Panc1 (cell line): ENCODE data around the gene RALGPS1. TPM values are rescaled to one million over a fixed set of nuclear protein-coding genes. Genes with fewer than 3 reads are reported as not detected.

Source experiments
- ATAC-seq: fragments of 200-7000 bp; cut with Tn5 transposase; 2 replicates; pipeline ENCODE4 v1.9.1; 2020; ENCODE audit warnings: mild to moderate bottlenecking, moderate library complexity
- BruUV-seq: library from RNA; stranded (reverse); fragments of 400-500 nt; replicated peaks from 2 replicates; lab custom pipeline; 2021; lab: Mats Ljungman, UMichigan
- CTCF ChIA-PET: fragments of 300-600 bp; sonication (Branson Sonifier 250); formaldehyde crosslinking; loops from one replicate; lab custom pipeline; 2022; ENCODE audit warnings: antibody characterized with exemption; lab: Charles Lee
- POLR2A ChIA-PET: fragments of 300-600 bp; sonication (Branson Sonifier 250); formaldehyde crosslinking; loops from one replicate; lab custom pipeline; 2022; ENCODE audit warnings: antibody characterized with exemption; lab: Charles Lee
- DNase-seq: peaks from one replicate; pipeline ENCODE4 v3.0.0-alpha.2; 2010; ENCODE audit warnings: low read depth, low spot score
- H3K27ac ChIP-seq: 2 replicates; pipeline ENCODE4 v1.5.1; 2011; ENCODE audit warnings: mild to moderate bottlenecking, low read length, inconsistent platforms
- H3K27me3 ChIP-seq: fragments of 200-500 bp; sonication (Bioruptor generic); 2 replicates; pipeline ENCODE4 v1.6.0; 2014; ENCODE audit warnings: low read length, inconsistent platforms; ENCODE audit not compliant: control insufficient read depth, insufficient read depth
- H3K36me3 ChIP-seq: fragments of 200-500 bp; sonication (Bioruptor generic); 2 replicates; pipeline ENCODE4 v1.5.1; 2014; ENCODE audit warnings: inconsistent platforms, mild to moderate bottlenecking, low read length, moderate library complexity; ENCODE audit not compliant: control insufficient read depth, insufficient read depth
- H3K4me1 ChIP-seq: 2 replicates; pipeline ENCODE4 v1.5.1; 2011; ENCODE audit warnings: inconsistent platforms, mild to moderate bottlenecking, low read length, moderate library complexity; ENCODE audit not compliant: control insufficient read depth, insufficient read depth
- H3K4me3 ChIP-seq, 2 experiments: 2 replicates each; pipeline ENCODE4 v1.5.1; 2011 to 2012; ENCODE audit warnings: low read depth in 2 of 2, low read length in 2 of 2, mild to moderate bottlenecking in 2 of 2, inconsistent platforms in 1 of 2, moderate library complexity in 1 of 2
- H3K9me3 ChIP-seq: fragments of 200-500 bp; sonication (Bioruptor generic); 2 replicates; pipeline ENCODE4 v1.5.1; 2014; ENCODE audit warnings: low read depth, mild to moderate bottlenecking, inconsistent platforms, low read length, moderate library complexity; ENCODE audit not compliant: control insufficient read depth, insufficient read depth
- CTCF ChIP-seq: fragments of 450-650 bp; IDR thresholded peaks from 2 replicates; pipeline ENCODE4 v1.5.1; 2017; ENCODE audit warnings: mild to moderate bottlenecking
- POLR2AphosphoS5 ChIP-seq: IDR thresholded peaks from 2 replicates; pipeline ENCODE4 v1.6.1; 2012; ENCODE audit warnings: mild to moderate bottlenecking, low read depth, low read length, moderate library complexity
- REST ChIP-seq, 2 experiments: IDR thresholded peaks; 2 replicates each; pipeline ENCODE4 v1.6.1; 2011 to 2012; ENCODE audit warnings: low read depth in 2 of 2, control low read depth in 1 of 2, low read length in 1 of 2, mild to moderate bottlenecking in 1 of 2, moderate library complexity in 1 of 2; ENCODE audit not compliant: insufficient read depth in 1 of 2
- SIN3A ChIP-seq: IDR thresholded peaks from 2 replicates; pipeline ENCODE4 v1.6.1; 2012; ENCODE audit warnings: low read depth, mild to moderate bottlenecking, low read length, moderate library complexity, borderline replicate concordance; ENCODE audit not compliant: insufficient read depth
- TCF7L2 ChIP-seq: IDR thresholded peaks from 2 replicates; pipeline ENCODE4 v1.6.1; 2011; ENCODE audit warnings: mild to moderate bottlenecking, low read depth, low read length, inconsistent platforms
- in situ Hi-C: cut with HindIII; loops from 2 replicates; pipeline ENCODE4 v1.10.0; 2016; ENCODE audit warnings: low sequenced_read_pairs, low pct_unique_long_range_greater_than_20kb
- intact Hi-C: fragments of 100-400 bp; cut with micrococcal nuclease; formaldehyde crosslinking; loops from one replicate; pipeline ENCODE4 v1.10.0; 2022; ENCODE audit not compliant: unreplicated experiment
- total RNA-seq: library from RNA; stranded (reverse); gene quantifications from one replicate; pipeline ENCODE4 v1.2.1, GENCODE V29; 2021; ENCODE audit not compliant: unreplicated experiment

Gene RALGPS1
- total RNA-seq, 1 experiment from 2014 or later, result 7.2 TPM

DNA sequence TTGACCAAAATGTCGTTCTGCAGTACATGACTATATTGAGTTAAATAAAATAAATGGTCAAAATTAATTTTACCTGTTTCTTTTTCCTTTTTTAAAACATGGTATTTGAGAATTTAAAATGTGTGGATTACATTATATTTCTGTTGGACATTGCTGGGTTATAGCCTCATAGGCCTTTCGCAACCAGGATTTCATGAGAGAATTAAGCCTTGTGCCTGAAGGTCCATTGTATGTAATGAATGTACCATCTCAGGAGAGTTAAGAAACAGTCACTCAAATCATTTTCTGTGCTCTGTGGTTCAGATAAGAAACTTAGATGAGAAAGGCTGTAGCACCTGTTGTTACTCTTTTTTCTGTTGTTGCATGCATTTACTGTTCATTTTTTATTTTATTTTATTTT lies 104.4 kb downstream of the RALGPS1 start:
- no TSS peak for BruUV-seq

GRCh38 chr9:127020036-127020801 lies 105.6 kb downstream of the RALGPS1 start:
- no peak overlapping the region for H3K27ac ChIP-seq
- ChIA-PET CTCF (no interaction called here), POLR2A (no interaction called here)
- no TSS peak for BruUV-seq
- in situ Hi-C loops (no loop called here), intact Hi-C loops (no loop called here)
- no peak for ATAC-seq
- no peaks in the 10 kb centered on the region for H3K4me1 ChIP-seq
- TF ChIP-seq REST (IDR thresholded peaks at IDR 0.05; ENCODE audit: insufficient read depth in 1 of 2, low read depth in 2 of 2, low read length in 1 of 2) (no peak), CTCF (no peak), TCF7L2 (no peak), SIN3A (no peak), POLR2AphosphoS5 (no peak)
- no peaks in the 10 kb centered on the region for H3K36me3 ChIP-seq
- no peaks in the 10 kb centered on the region for H3K27me3 ChIP-seq
- DNase-seq, result no peak
- H3K4me3 ChIP-seq, result no peak overlapping the region
- no peaks in the 10 kb centered on the region for H3K9me3 ChIP-seq

More for the DNA sequence above, 104.4 kb downstream of the RALGPS1 start:
- H3K9me3 ChIP-seq, result no peaks in the 10 kb centered on the region
- H3K4me3 ChIP-seq, result no peak overlapping the region
- no peaks in the 10 kb centered on the region for H3K27me3 ChIP-seq
- in situ Hi-C loops (no loop called here), intact Hi-C loops (no loop called here)
- TF ChIP-seq SIN3A, result no peak
- no peaks in the 10 kb centered on the region; the same call in 1 of the 2 replicates for H3K4me1 ChIP-seq
- no peak overlapping the region for H3K27ac ChIP-seq
- no peaks in the 10 kb centered on the region for H3K36me3 ChIP-seq
- CTCF ChIA-PET, result no interaction called here
- POLR2A ChIA-PET, result no interaction called here
- ATAC-seq (no peak), DNase-seq (no peak)

DNA sequence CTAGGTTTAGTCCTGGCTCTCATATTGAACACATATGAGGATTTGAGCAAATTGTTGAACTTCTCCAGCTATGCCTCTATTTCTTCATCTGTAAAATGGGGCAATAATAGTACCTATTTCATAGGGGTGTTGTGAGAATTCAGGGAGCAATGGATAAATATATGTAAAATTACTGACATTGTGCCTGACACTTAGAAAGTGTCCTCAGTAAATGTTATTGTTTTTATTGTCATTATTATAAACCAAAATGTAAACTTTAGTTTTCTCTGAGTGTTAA lies 106.2 kb downstream of the RALGPS1 start:
- DNase-seq, result no peak
- CTCF ChIA-PET, result no interaction called here
- TF ChIP-seq REST (IDR thresholded peaks at IDR 0.05; ENCODE audit: insufficient read depth in 1 of 2, low read depth in 2 of 2, low read length in 1 of 2) (no peak), SIN3A (no peak), CTCF (no peak), TCF7L2 (no peak), POLR2AphosphoS5 (no peak)
- Histone ChIP-seq H3K27ac (no peak overlapping the region), H3K9me3 (no peaks in the 10 kb centered on the region), H3K27me3 (no peaks in the 10 kb centered on the region), H3K4me3 (no peak overlapping the region), H3K4me1 (no peaks in the 10 kb centered on the region), H3K36me3 (no peaks in the 10 kb centered on the region)
- POLR2A ChIA-PET, result no interaction called here
- ATAC-seq, result no peak
- in situ Hi-C loops (no loop called here), intact Hi-C loops (no loop called here)
- no TSS peak for BruUV-seq
